Hepatocyte (in vitro differentiated cells): ENCODE results near the gene NDUFB2. TPM values are rescaled to one million over a fixed set of nuclear protein-coding genes. Genes with fewer than 3 reads are reported as not detected.

Experiments used
- DNase-seq: peaks from one replicate; pipeline ENCODE4 v3.0.0-alpha.2; 2016; ENCODE audit warnings: low spot score
- H2AFZ ChIP-seq: fragments of 200-600 bp; sonication (generic); 2 replicates; pipeline ENCODE4 v1.6.0; 2016; ENCODE audit warnings: antibody characterized with exemption, mild to moderate bottlenecking
- H3K27ac ChIP-seq: fragments of 200-600 bp; sonication (generic); 2 replicates; pipeline ENCODE4 v1.5.1; 2016; ENCODE audit warnings: mild to moderate bottlenecking
- H3K27me3 ChIP-seq: fragments of 200-600 bp; sonication (generic); 2 replicates; pipeline ENCODE4 v1.6.1; 2016
- H3K36me3 ChIP-seq: fragments of 200-600 bp; sonication (generic); replicated peaks from 2 replicates; pipeline ENCODE4 v1.5.1; 2016; ENCODE audit warnings: low read depth; ENCODE audit not compliant: insufficient read depth
- H3K4me1 ChIP-seq: fragments of 200-600 bp; sonication (generic); 2 replicates; pipeline ENCODE4 v1.5.1; 2016; ENCODE audit warnings: mild to moderate bottlenecking, moderate library complexity; ENCODE audit not compliant: insufficient read depth
- H3K4me2 ChIP-seq: fragments of 200-600 bp; sonication (generic); 2 replicates; pipeline ENCODE4 v1.6.0; 2016
- H3K4me3 ChIP-seq: fragments of 200-600 bp; sonication (generic); 2 replicates; pipeline ENCODE4 v1.5.1; 2016; ENCODE audit warnings: mild to moderate bottlenecking
- H3K79me2 ChIP-seq: fragments of 200-600 bp; sonication (generic); 2 replicates; pipeline ENCODE4 v1.6.0; 2017; ENCODE audit warnings: mild to moderate bottlenecking
- H3K9me2 ChIP-seq: fragments of 200-600 bp; sonication (generic); replicated peaks from 2 replicates; pipeline ENCODE4 v1.6.0; 2017; ENCODE audit warnings: mild to moderate bottlenecking; ENCODE audit not compliant: insufficient read depth
- H3K9me3 ChIP-seq: fragments of 200-600 bp; sonication (generic); 2 replicates; pipeline ENCODE4 v1.5.1; 2016; ENCODE audit warnings: low read depth, mild to moderate bottlenecking
- H4K20me1 ChIP-seq: fragments of 200-600 bp; sonication (generic); 2 replicates; pipeline ENCODE4 v1.6.0; 2016; ENCODE audit warnings: mild to moderate bottlenecking; ENCODE audit not compliant: insufficient read depth, poor library complexity, severe bottlenecking
- CTCF ChIP-seq: fragments of 200-600 bp; sonication (generic); IDR thresholded peaks from 2 replicates; pipeline ENCODE4 v1.5.1; 2016; ENCODE audit warnings: antibody characterized with exemption, mild to moderate bottlenecking; ENCODE audit not compliant: poor library complexity
- EZH2 ChIP-seq: fragments of 200-600 bp; sonication (generic); IDR thresholded peaks from 2 replicates; pipeline ENCODE4 v1.6.1; 2016; ENCODE audit warnings: antibody characterized with exemption, mild to moderate bottlenecking, borderline replicate concordance
- EZH2phosphoT487 ChIP-seq: fragments of 200-600 bp; sonication (generic); IDR thresholded peaks from one replicate; pipeline ENCODE4 v1.6.1; 2018; ENCODE audit warnings: antibody characterized with exemption, mild to moderate bottlenecking, low read depth, moderate library complexity; ENCODE audit not compliant: unreplicated experiment, severe bottlenecking
- WGBS: methylation state at CpG from one replicate; pipeline ENCODE4 v1.1.6; 2016; ENCODE audit warnings: low lambda C conversion rate; ENCODE audit errors: missing lambda C conversion rate; 5-methylcytosine and 5-hydroxymethylcytosine counted together
- polyA plus RNA-seq: library from polyadenylated mRNA; unstranded; fragments of >200 nt; fragmentation: Nextera tagmentation; extraction: Ambion mirVana; gene quantifications from 2 replicates; pipeline ENCODE4 v1.2.1, GENCODE V29; 2016
- total RNA-seq: library from RNA; depleted of rRNA; stranded (reverse); fragments of >200 nt; gene quantifications from 2 replicates; pipeline ENCODE4 v1.2.3, GENCODE V29; 2014

NDUFB2 gene
- total and polyA plus RNA-seq, 2 experiments from 2014 or later = 372 to 379 TPM

- Histone ChIP-seq H3K9me3 (no peaks in the 10 kb centered on the region), H3K4me2 (no peak overlapping the region), H3K79me2 (no peaks in the 10 kb centered on the region), H3K27me3 (no peaks in the 10 kb centered on the region), H4K20me1 (no peaks in the 10 kb centered on the region), H3K4me3 (no peak overlapping the region), H2AFZ (no peak overlapping the region), H3K9me2 (no peaks in the 10 kb centered on the region), H3K27ac (no peak overlapping the region), H3K36me3 (no peaks in the 10 kb centered on the region), H3K4me1 (no peaks in the 10 kb centered on the region)
- WGBS = 98% methylated on average over 10 of the region's 10 CpGs
- TF ChIP-seq CTCF (no peak), EZH2phosphoT487 (no peak), EZH2 (no peak)
- DNase-seq = no peak
These were observed 18.0 kb downstream of the NDUFB2 start for GRCh38 chr7:140714331-140715040.

- H2AFZ ChIP-seq = no peak overlapping the region
- H3K4me2 ChIP-seq = no peak overlapping the region
- no peak for TF ChIP-seq CTCF
- no peak for TF ChIP-seq EZH2phosphoT487
- no peak for TF ChIP-seq EZH2
- H3K9me2 ChIP-seq = no peaks in the 10 kb centered on the region
- no peak for DNase-seq
- no peaks in the 10 kb centered on the region for H3K27me3 ChIP-seq
- H3K79me2 ChIP-seq = no peaks in the 10 kb centered on the region
- 83% methylated on average over 5 of the region's 5 CpGs for WGBS
- no peak overlapping the region for H3K27ac ChIP-seq
- no peaks in the 10 kb centered on the region for H3K4me1 ChIP-seq
- H4K20me1 ChIP-seq = no peaks in the 10 kb centered on the region
- H3K4me3 ChIP-seq = no peak overlapping the region
- no peaks in the 10 kb centered on the region for H3K36me3 ChIP-seq
- no peaks in the 10 kb centered on the region for H3K9me3 ChIP-seq
These were observed 23.2 kb downstream of the NDUFB2 start for GRCh38 chr7:140719721-140720120.

GRCh38 chr7:140722254-140722653 is 25.7 kb downstream of the NDUFB2 start:
- Histone ChIP-seq H3K79me2 (no peaks in the 10 kb centered on the region), H4K20me1 (no peaks in the 10 kb centered on the region)
- 94% methylated on average over 1 of the region's 1 CpG for WGBS

More at GRCh38 chr7:140722254-140722653, 25.7 kb downstream of the NDUFB2 start:
- Histone ChIP-seq H3K36me3 (no peaks in the 10 kb centered on the region), H3K9me3 (no peaks in the 10 kb centered on the region), H3K4me2 (no peak overlapping the region), H3K4me1 (no peaks in the 10 kb centered on the region), H3K27ac (no peak overlapping the region), H2AFZ (no peak overlapping the region), H3K9me2 (no peaks in the 10 kb centered on the region), H3K27me3 (no peaks in the 10 kb centered on the region), H3K4me3 (no peak overlapping the region)
- DNase-seq = no peak
- TF ChIP-seq EZH2 (no peak), EZH2phosphoT487 (no peak), CTCF (no peak)
